Fibroblast of mammary gland (primary cell): ENCODE data around the gene HDAC10.

Experiments used
- DNase-seq: peaks from one replicate; pipeline ENCODE4 v3.0.0-alpha.2; 2010; ENCODE audit warnings: low read depth
- H3K4me3 ChIP-seq: 2 replicates; pipeline ENCODE4 v1.5.1; 2011; ENCODE audit warnings: low read depth, mild to moderate bottlenecking, low read length, moderate library complexity; ENCODE audit not compliant: control insufficient read depth
- CTCF ChIP-seq: conservative IDR thresholded peaks from 2 replicates; pipeline ENCODE4 v1.5.1; 2011; ENCODE audit warnings: low read depth, low read length, inconsistent platforms; ENCODE audit not compliant: control insufficient read depth, insufficient read depth

The HDAC10 gene

DNA sequence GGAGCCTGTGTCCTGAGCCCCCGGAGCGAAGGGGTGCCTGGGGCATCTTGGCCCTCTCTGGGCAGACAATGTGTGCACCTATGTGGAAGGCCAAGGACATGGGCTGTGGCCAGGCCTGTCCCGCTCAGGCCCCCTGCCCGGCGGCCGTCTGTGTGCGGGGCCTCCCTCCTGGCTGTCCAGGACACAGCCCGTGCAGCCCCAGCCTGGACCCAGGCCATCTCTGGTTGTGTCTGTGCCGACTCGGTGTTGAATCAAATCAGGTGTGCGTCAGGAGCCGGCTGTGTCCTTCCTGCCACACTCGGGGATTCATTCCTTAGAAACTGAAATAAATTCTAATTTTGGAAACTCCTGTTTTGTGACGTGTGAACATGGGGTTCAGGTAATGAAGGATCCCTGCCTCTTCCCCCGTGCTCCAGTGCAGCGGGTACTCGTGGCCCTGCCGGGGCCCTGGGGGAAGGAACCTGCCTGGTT, 51.8 kb downstream of the HDAC10 start:
- no peak for TF ChIP-seq CTCF
- DNase-seq, result no peak
- no peak overlapping the region for H3K4me3 ChIP-seq

DNA sequence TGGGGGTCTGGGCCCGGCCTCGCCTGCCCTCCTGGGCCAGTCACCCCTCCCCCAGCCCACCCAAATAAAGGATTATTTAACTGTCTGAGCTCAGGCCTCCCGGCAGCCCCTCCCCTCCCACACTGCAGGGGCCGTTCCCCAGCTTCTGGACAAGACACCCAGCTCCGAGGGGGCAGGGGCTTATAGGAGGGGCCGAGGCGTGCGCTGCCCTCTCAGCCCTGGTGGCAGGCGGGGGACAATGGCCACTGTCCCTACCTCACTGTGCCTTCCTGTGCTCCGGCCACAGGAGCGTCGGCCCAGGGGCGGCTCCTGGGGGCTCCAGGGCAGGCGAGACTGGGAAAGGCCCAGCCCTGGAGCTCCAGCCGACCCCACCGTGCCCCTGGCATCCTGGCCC, 52.4 kb downstream of the HDAC10 start:
- TF ChIP-seq CTCF, result no peak

DNA sequence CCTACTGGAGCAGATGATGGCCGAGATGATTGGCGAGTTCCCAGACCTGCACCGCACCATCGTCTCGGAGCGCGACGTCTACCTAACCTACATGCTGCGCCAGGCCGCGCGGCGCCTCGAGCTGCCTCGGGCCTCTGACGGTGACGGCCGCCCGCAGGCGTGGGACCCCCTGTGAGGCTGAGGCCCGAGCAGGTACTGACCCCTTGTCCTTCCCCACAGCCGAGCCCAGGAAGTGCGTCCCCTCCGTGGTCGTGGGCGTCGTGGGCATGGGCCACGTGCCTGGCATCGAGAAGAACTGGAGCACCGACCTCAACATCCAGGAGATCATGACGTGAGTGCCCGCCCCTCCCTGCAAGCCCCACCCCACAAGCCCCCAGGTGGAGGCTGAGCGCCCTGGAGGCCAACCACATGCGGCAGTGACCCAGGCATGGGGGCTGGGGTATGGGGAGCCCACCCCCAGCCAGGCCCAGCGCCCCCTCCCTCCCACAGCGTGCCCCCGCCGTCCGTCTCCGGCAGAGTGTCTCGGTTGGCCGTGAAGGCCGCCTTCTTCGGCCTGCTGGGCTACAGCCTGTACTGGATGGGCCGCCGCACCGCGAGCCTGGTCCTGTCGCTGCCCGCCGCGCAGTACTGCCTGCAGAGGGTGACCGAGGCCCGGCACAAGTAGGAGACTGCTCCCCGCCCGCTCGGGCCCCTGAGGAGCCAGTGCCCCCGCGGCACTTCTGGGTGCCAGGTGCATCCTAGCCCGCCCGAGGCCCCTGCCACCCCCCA, 53.0 kb downstream of the HDAC10 start:
- no peak overlapping the region for H3K4me3 ChIP-seq
- no peak for DNase-seq
- no peak for TF ChIP-seq CTCF

More for the DNA sequence above, 52.4 kb downstream of the HDAC10 start:
- H3K4me3 ChIP-seq, result no peak overlapping the region
- DNase-seq, result no peak

DNA sequence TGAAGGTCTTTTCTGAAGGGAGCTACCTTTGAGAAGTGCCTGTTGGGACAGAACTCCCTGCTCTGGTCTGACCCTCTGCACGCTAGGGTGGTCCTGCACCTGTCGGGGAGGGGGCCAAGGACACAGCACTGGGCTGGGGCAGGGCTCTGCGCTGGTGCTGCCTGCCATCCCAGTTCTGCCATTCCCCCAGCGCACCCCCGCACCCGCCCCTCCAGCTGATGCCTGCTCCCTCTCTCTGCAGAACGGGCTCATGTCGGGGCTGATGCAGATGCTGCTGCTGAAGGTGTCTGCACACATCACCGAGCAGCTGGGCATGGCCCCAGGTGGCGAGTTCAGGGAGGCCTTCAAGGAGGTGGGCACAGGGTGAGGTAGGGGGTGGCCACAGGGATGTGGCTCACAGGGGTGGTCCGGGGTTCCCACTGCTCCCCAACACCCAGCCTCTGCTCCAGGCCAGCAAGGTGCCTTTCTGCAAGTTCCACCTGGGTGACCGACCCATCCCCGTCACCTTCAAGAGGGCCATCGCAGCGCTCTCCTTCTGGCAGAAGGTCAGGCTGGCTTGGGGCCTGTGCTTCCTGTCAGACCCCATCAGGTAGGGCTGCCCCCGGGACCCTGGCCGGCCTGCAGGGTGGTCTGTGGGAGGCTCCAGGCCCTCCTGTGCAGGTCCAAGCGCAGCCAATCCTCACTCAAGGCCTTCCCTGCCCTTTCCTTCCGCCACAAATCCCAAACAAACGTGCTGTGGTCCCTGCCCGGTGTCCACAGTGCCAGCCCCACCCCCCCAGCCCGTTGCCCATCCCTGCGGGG, 53.9 kb downstream of the HDAC10 start:
- no peak for DNase-seq
- H3K4me3 ChIP-seq, result no peak overlapping the region
- TF ChIP-seq CTCF, result no peak

DNA sequence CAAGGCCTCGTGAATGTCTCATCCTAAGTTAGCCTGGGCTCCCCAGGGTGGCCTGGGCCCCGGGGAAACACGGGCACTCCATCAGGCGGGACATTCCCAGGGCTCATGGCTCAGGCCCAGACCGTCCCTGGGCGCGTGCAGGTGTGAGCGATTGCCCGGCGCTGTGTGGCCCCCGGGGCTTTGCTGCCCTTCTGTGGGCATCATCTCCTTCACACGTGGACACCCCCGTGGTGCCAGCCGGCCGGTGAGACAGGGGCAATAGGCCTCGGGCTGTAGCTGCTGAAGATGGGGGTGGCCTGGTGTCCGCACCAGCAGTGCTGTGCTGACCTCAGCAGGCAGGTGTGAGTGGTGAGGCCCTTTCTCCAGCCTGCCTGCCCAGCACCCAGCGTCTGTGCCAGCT, 54.8 kb downstream of the HDAC10 start:
- H3K4me3 ChIP-seq, result no peak overlapping the region
- no peak for DNase-seq
- no peak for TF ChIP-seq CTCF
